Neural progenitor cell (in vitro differentiated cells): ENCODE measurements around the gene KIF5B.

Experiments used
- EZH2 ChIP-seq: fragments of 200-600 bp; sonication (generic); IDR thresholded peaks from 2 replicates; pipeline ENCODE4 v1.6.1; 2017; ENCODE audit warnings: antibody characterized with exemption, mild to moderate bottlenecking, moderate library complexity
- TF ChIP-seq, protein P1 (sequence below): fragments of 200-600 bp; sonication (generic); IDR thresholded peaks from 2 replicates; pipeline ENCODE4 v1.5.1; 2017; ENCODE audit warnings: antibody characterized with exemption, mild to moderate bottlenecking

DNA sequence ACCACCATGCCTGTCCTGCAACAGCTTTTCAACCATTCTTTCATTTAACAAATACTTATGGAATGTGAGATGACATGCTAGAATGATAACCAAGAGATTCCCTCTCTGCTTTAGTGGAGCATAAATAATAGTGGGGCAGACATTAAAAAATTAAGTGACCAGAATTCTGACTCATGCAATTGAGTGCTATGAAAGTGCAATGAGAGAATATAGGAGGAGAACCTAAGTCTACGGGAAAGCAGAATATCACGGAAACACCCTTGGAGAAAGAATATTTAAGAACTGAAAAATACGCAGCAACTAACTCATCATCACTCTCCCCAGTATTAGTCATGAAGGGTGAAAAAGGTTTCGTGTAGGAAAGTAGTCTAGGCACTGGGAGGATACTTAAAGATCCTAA is 7.1 kb downstream of the KIF5B start:
- TF ChIP-seq, protein P1, sequence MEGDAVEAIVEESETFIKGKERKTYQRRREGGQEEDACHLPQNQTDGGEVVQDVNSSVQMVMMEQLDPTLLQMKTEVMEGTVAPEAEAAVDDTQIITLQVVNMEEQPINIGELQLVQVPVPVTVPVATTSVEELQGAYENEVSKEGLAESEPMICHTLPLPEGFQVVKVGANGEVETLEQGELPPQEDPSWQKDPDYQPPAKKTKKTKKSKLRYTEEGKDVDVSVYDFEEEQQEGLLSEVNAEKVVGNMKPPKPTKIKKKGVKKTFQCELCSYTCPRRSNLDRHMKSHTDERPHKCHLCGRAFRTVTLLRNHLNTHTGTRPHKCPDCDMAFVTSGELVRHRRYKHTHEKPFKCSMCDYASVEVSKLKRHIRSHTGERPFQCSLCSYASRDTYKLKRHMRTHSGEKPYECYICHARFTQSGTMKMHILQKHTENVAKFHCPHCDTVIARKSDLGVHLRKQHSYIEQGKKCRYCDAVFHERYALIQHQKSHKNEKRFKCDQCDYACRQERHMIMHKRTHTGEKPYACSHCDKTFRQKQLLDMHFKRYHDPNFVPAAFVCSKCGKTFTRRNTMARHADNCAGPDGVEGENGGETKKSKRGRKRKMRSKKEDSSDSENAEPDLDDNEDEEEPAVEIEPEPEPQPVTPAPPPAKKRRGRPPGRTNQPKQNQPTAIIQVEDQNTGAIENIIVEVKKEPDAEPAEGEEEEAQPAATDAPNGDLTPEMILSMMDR = no peak
- no peak for TF ChIP-seq EZH2
